GM06990 (cell line): ENCODE measurements around the gene CDX2.
A peak's percentile ranks its signal among the peaks of the same experiment; 100 is the strongest.

Source experiments
- DNase-seq: peaks from one replicate; pipeline ENCODE4 v3.0.0-alpha.2; 2011; ENCODE audit not compliant: insufficient read length; ENCODE audit errors: extremely low read depth
- H3K27me3 ChIP-seq: replicated peaks from 2 replicates; pipeline ENCODE4 v1.6.0; 2011; ENCODE audit warnings: low read length; ENCODE audit not compliant: control insufficient read depth, insufficient read depth
- H3K36me3 ChIP-seq: 2 replicates; pipeline ENCODE4 v1.5.1; 2011; ENCODE audit warnings: low read length; ENCODE audit not compliant: control insufficient read depth, insufficient read depth
- H3K4me3 ChIP-seq: replicated peaks from 2 replicates; pipeline ENCODE4 v1.5.1; 2011; ENCODE audit warnings: low read depth, mild to moderate bottlenecking, control low read depth, low read length
- CTCF ChIP-seq: IDR thresholded peaks from 2 replicates; pipeline ENCODE4 v1.5.1; 2011; ENCODE audit warnings: low read length, control low read depth, mild to moderate bottlenecking, inconsistent platforms; ENCODE audit not compliant: insufficient read depth, poor library complexity, severe bottlenecking

Gene CDX2

GRCh38 chr13:27997904-27998522 is 28.9 kb upstream of the CDX2 start:
- H3K27me3 ChIP-seq: no peaks in the 10 kb centered on the region
- H3K36me3 ChIP-seq: no peaks in the 10 kb centered on the region
- TF ChIP-seq CTCF: peak; percentile 79
- no peak overlapping the region for H3K4me3 ChIP-seq
- DNase-seq: no peak

GRCh38 chr13:27991881-27992280 is 22.8 kb upstream of the CDX2 start:
- H3K36me3 ChIP-seq: no peaks in the 10 kb centered on the region
- TF ChIP-seq CTCF: no peak
- H3K27me3 ChIP-seq: no peaks in the 10 kb centered on the region
- no peak overlapping the region for H3K4me3 ChIP-seq
- DNase-seq: no peak

GRCh38 chr13:27988520-27988919 is 19.4 kb upstream of the CDX2 start, which contains the start of gene URAD:
Gene URAD (minus strand): TSS chr13:27988693. CDS start chr13:27988637, 56 bp downstream.
- H3K4me3 ChIP-seq: no peak within 1 kb of the TSS
- no peak for DNase-seq
- no peaks in the 10 kb centered on the region for H3K36me3 ChIP-seq
- no peak for TF ChIP-seq CTCF
- no peaks in the 10 kb centered on the region for H3K27me3 ChIP-seq

GRCh38 chr13:27985600-27985999 is 16.5 kb upstream of the CDX2 start:
- H3K4me3 ChIP-seq: no peak overlapping the region
- no peaks in the 10 kb centered on the region for H3K27me3 ChIP-seq
- no peak for DNase-seq
- TF ChIP-seq CTCF: no peak
- no peaks in the 10 kb centered on the region for H3K36me3 ChIP-seq

- H3K4me3 ChIP-seq: no peak overlapping the region
- no peak for DNase-seq
- no peaks in the 10 kb centered on the region for H3K36me3 ChIP-seq
- no peaks in the 10 kb centered on the region for H3K27me3 ChIP-seq
- no peak for TF ChIP-seq CTCF
Observed at GRCh38 chr13:27982361-27982760, 13.2 kb upstream of the CDX2 start.

GRCh38 chr13:27981006-27981708 is 12.0 kb upstream of the CDX2 start:
- no peak overlapping the region for H3K4me3 ChIP-seq
- DNase-seq: no peak
- H3K36me3 ChIP-seq: no peaks in the 10 kb centered on the region
- TF ChIP-seq CTCF: no peak
- 0 out of 2 replicates have a peak, but pooled peaks cover under 1% of the 10 kb centered on the region for H3K27me3 ChIP-seq
